A673 (cell line): ENCODE measurements around the gene TMEM165. TPM values are rescaled to one million over a fixed set of nuclear protein-coding genes. Genes with fewer than 3 reads are reported as not detected.

ENCODE experiments used
- BruUV-seq: library from RNA; stranded (reverse); fragments of 400-500 nt; replicated peaks from 2 replicates; lab custom pipeline; 2021; lab: Mats Ljungman, UMichigan
- CTCF ChIA-PET: fragments of 300-600 bp; sonication (Branson Sonifier 250); formaldehyde crosslinking; loops from one replicate; lab custom pipeline; 2022; ENCODE audit warnings: antibody characterized with exemption; lab: Charles Lee
- POLR2A ChIA-PET: fragments of 300-600 bp; sonication (Branson Sonifier 250); formaldehyde crosslinking; loops from one replicate; lab custom pipeline; 2022; ENCODE audit warnings: antibody characterized with exemption; ENCODE audit not compliant: low non-redundant PET; lab: Charles Lee
- DNase-seq: peaks from one replicate; pipeline ENCODE4 v3.0.0-alpha.2; 2015; ENCODE audit warnings: low spot score
- H3K27ac ChIP-seq: fragments of 200-600 bp; sonication (generic); 2 replicates; pipeline ENCODE4 v1.5.1; 2016; ENCODE audit warnings: mixed run types, low read depth, mild to moderate bottlenecking, mixed read lengths, antibody characterized with exemption, low read length; ENCODE audit not compliant: poor library complexity, severe bottlenecking
- H3K27me3 ChIP-seq: fragments of 200-600 bp; sonication (generic); replicated peaks from 2 replicates; pipeline ENCODE4 v1.6.1; 2017; ENCODE audit warnings: mixed run types, low read depth, mild to moderate bottlenecking, mixed read lengths, antibody characterized with exemption, low read length; ENCODE audit not compliant: insufficient read depth, poor library complexity
- H3K36me3 ChIP-seq: fragments of 200-600 bp; sonication (generic); 2 replicates; pipeline ENCODE4 v1.6.1; 2016; ENCODE audit warnings: mixed run types, mild to moderate bottlenecking, mixed read lengths, antibody characterized with exemption, low read length; ENCODE audit not compliant: insufficient read depth, poor library complexity, severe bottlenecking
- H3K4me1 ChIP-seq: fragments of 200-600 bp; sonication (generic); 2 replicates; pipeline ENCODE4 v1.6.1; 2017; ENCODE audit warnings: mixed run types, mild to moderate bottlenecking, mixed read lengths, antibody characterized with exemption, low read length; ENCODE audit not compliant: insufficient read depth, poor library complexity, severe bottlenecking
- H3K4me3 ChIP-seq: fragments of 200-600 bp; sonication (generic); 2 replicates; pipeline ENCODE4 v1.5.1; 2016; ENCODE audit warnings: low read depth, mixed run types, mild to moderate bottlenecking, mixed read lengths, low read length; ENCODE audit not compliant: poor library complexity, severe bottlenecking
- H3K9me3 ChIP-seq: fragments of 200-600 bp; sonication (generic); 2 replicates; pipeline ENCODE4 v1.6.1; 2016; ENCODE audit warnings: mixed run types, low read depth, mild to moderate bottlenecking, mixed read lengths, antibody characterized with exemption, low read length; ENCODE audit not compliant: poor library complexity, severe bottlenecking
- CTCF ChIP-seq: fragments of 300-800, 200-600 bp; sonication (generic); conservative IDR thresholded peaks from 2 replicates; pipeline ENCODE4 v1.5.1; 2017; ENCODE audit warnings: low read depth, mild to moderate bottlenecking, antibody characterized with exemption, low read length, moderate library complexity, mixed read lengths
- EZH2 ChIP-seq: fragments of 200-600 bp; sonication (generic); IDR thresholded peaks from 2 replicates; pipeline ENCODE4 v1.6.1; 2017; ENCODE audit warnings: borderline replicate concordance, low read depth, mild to moderate bottlenecking, mixed read lengths, antibody characterized with exemption, low read length; ENCODE audit not compliant: poor library complexity, severe bottlenecking
- intact Hi-C: fragments of 100-400 bp; cut with micrococcal nuclease; formaldehyde crosslinking; loops from one replicate; pipeline ENCODE4 v1.10.0; 2022; ENCODE audit not compliant: unreplicated experiment
- total RNA-seq: library from RNA; stranded (reverse); gene quantifications from 2 replicates; pipeline ENCODE4 v1.2.3, GENCODE V29; 2021

Gene TMEM165
- total RNA-seq, 1 experiment from 2014 or later, result 34.7 TPM

GRCh38 chr4:55438314-55438713 is 42.6 kb downstream of the TMEM165 start:
- BruUV-seq, result no TSS peak

GRCh38 chr4:55439023-55439422 is 43.3 kb downstream of the TMEM165 start:
- Histone ChIP-seq H3K27ac (no peak overlapping the region), H3K27me3 (no peaks in the 10 kb centered on the region), H3K4me3 (no peak overlapping the region), H3K4me1 (no peaks in the 10 kb centered on the region), H3K36me3 (peaks cover 5% of the 10 kb centered on the region), H3K9me3 (no peaks in the 10 kb centered on the region)
- BruUV-seq, result no TSS peak
- CTCF ChIA-PET, result no interaction called here
- POLR2A ChIA-PET, result no interaction called here
- intact Hi-C loops, result no loop called here
- no peak for DNase-seq
- TF ChIP-seq CTCF (no peak), EZH2 (no peak)

More at GRCh38 chr4:55438314-55438713, 42.6 kb downstream of the TMEM165 start:
- Histone ChIP-seq H3K4me1 (no peaks in the 10 kb centered on the region), H3K27me3 (no peaks in the 10 kb centered on the region), H3K4me3 (no peak overlapping the region), H3K36me3 (peaks cover 5% of the 10 kb centered on the region), H3K27ac (no peak overlapping the region), H3K9me3 (no peaks in the 10 kb centered on the region)
- POLR2A ChIA-PET, result no interaction called here
- no peak for DNase-seq
- CTCF ChIA-PET, result no interaction called here
- no peak for TF ChIP-seq CTCF
- no peak for TF ChIP-seq EZH2
- intact Hi-C loops, result no loop called here

GRCh38 chr4:55440786-55441185 is 45.0 kb downstream of the TMEM165 start:
- BruUV-seq, result no TSS peak
- Histone ChIP-seq H3K27ac (no peak overlapping the region), H3K4me3 (no peak overlapping the region), H3K9me3 (no peaks in the 10 kb centered on the region), H3K4me1 (no peaks in the 10 kb centered on the region), H3K27me3 (no peaks in the 10 kb centered on the region), H3K36me3 (peaks cover 5% of the 10 kb centered on the region)
- ChIA-PET POLR2A (no interaction called here), CTCF (no interaction called here)
- TF ChIP-seq EZH2 (no peak), CTCF (no peak)
- DNase-seq, result no peak
- intact Hi-C loops, result loop anchor here (10.0 kb wide), 1 partner anchor 294 kb away; no protein-coding TSS in a partner anchor
